Measurements from ENCODE around the gene SAP30BP.
A peak's percentile ranks its signal among the peaks of the same experiment; 100 is the strongest.

The SAP30BP gene

GRCh38 chr17:75683583-75683982 is 16.4 kb downstream of the SAP30BP start:
- TF ChIP-seq CTCF (conservative IDR thresholded peaks at IDR 0.05; ENCODE audit: control insufficient read depth, insufficient read depth, low read depth, low read length) = no peak
- DNase-seq (ENCODE audit: low read depth) = peak; percentile 73
- no peak overlapping the region for H3K4me3 ChIP-seq (ENCODE audit: control insufficient read depth, low read depth, low read length)

DNA sequence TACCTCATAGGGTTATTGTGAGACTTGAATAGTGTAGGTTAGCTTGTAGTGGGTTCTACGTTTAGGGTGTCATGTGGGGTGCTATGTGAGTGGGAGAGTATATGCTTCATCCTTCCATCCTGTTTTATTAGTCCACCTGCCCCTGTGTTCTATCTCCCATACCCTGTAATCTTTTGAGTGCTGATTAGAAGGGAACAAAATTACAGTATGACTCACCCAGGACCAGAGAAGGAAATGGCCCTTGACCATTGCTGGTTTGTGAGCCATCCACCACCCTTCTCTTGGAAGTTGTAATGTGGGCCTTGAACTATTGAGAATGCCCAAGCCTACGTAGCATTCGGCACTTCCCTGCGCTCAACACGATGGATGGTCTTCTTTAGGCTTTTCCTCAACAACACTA is 17.1 kb downstream of the SAP30BP start:
- DNase-seq (ENCODE audit: low read depth) = peak; percentile 36
- no peak overlapping the region for H3K4me3 ChIP-seq (ENCODE audit: control insufficient read depth, low read depth, low read length)
- TF ChIP-seq CTCF (conservative IDR thresholded peaks at IDR 0.05; ENCODE audit: control insufficient read depth, insufficient read depth, low read depth, low read length) = no peak

DNA sequence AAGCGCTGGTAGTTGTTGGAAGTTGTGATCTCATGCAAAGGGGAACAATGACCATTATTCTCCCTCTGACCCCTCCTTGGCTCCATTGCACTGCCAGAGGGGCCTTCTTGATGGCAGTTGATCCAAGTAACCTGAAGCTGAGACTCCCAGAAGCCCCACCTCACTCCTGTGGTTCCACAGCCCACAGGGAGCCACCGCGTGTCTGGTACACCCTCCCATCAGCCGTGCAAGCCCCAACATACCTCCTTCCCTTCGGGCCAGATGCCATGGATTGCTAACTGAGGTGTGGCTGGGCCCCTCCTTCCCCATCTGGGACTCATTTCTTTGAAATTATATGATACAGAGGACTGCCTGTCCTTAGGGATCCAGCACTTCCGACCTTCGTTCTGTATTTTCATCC is 17.8 kb downstream of the SAP30BP start:
- no peak for TF ChIP-seq CTCF (conservative IDR thresholded peaks at IDR 0.05; ENCODE audit: control insufficient read depth, insufficient read depth, low read depth, low read length)
- peak; percentile 44 for DNase-seq (ENCODE audit: low read depth)
- no peak overlapping the region for H3K4me3 ChIP-seq (ENCODE audit: control insufficient read depth, low read depth, low read length)

DNA sequence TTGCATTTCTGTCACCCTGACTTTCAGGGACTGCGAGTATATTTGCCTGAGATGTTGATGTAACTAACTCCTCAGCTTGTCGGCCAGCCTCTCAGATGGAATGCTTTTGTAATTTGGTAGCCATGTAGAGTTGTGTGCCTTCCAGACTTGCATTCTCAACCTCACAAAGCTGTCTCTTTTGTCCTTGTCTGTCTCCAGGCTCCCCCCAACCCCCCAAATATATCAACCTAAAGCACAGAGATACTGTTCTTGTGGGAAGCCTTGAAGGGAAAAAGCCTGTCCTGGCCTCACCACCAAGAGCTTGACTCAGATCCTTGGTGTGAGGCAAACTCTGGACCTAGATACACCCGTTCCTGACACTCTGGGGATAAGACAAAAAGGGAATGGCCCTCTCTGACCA is 18.4 kb downstream of the SAP30BP start:
- no peak overlapping the region for H3K4me3 ChIP-seq (ENCODE audit: control insufficient read depth, low read depth, low read length)
- DNase-seq (ENCODE audit: low read depth) = no peak
- TF ChIP-seq CTCF (conservative IDR thresholded peaks at IDR 0.05; ENCODE audit: control insufficient read depth, insufficient read depth, low read depth, low read length) = no peak

DNA sequence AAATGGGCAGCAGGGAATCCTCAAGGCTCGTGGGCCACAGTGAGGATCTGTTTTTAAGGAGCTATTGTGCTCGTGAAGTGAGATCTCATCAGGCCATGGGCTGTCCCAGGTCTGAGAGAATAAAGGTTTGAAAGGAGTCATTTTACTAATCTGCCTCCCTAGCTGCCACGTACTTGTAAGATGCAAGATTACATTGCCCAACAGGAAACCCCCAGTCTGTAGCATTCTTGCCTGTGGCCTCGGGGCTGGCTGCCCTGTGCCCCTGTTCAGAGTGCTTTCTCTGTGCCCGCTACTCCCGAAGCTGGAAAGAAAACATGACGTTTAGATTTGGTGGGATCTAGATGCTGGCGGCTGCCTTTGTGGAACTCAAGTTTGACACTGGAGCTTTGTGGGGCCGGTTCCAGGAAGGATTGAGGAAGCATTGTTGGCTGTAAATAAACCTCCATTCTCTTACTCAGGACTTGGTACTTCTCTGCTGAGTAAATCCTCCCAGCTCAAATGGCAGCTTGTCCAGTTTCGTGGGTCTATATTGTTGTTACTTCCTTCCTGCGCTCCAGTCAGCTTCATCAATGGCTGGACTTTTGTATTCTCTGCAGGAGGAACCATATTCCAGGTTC is 21.2 kb downstream of the SAP30BP start:
- no peak for DNase-seq (ENCODE audit: low read depth)
- H3K4me3 ChIP-seq (ENCODE audit: control insufficient read depth, low read depth, low read length) = no peak overlapping the region
- TF ChIP-seq CTCF (conservative IDR thresholded peaks at IDR 0.05; ENCODE audit: control insufficient read depth, insufficient read depth, low read depth, low read length) = no peak

GRCh38 chr17:75689441-75689873 is 22.3 kb downstream of the SAP30BP start:
- H3K4me3 ChIP-seq (ENCODE audit: control insufficient read depth, low read depth, low read length) = no peak overlapping the region
- no peak for DNase-seq (ENCODE audit: low read depth)
- TF ChIP-seq CTCF (conservative IDR thresholded peaks at IDR 0.05; ENCODE audit: control insufficient read depth, insufficient read depth, low read depth, low read length) = no peak

- no peak for TF ChIP-seq CTCF (conservative IDR thresholded peaks at IDR 0.05; ENCODE audit: control insufficient read depth, insufficient read depth, low read depth, low read length)
- H3K4me3 ChIP-seq (ENCODE audit: control insufficient read depth, low read depth, low read length) = no peak overlapping the region
- peak; percentile 30 for DNase-seq (ENCODE audit: low read depth)
Observed at GRCh38 chr17:75691371-75691791, 24.2 kb downstream of the SAP30BP start.

Measured in fibroblast of mammary gland (primary cell).